H9 (cell line): Measurements from ENCODE around the gene LKAAEAR1. TPM values are rescaled to one million over a fixed set of nuclear protein-coding genes. Genes with fewer than 3 reads are reported as not detected.

Source experiments
- DNase-seq: peaks from one replicate; pipeline ENCODE4 v3.0.0-alpha.2; 2017
- H2AFZ ChIP-seq: one replicate; pipeline ENCODE4 v1.6.1; 2013; ENCODE audit warnings: mild to moderate bottlenecking, low read length, control low read depth, moderate library complexity
- H2AK5ac ChIP-seq: 2 replicates; pipeline ENCODE4 v1.6.1; 2013; ENCODE audit warnings: low read length, control low read depth, mixed read lengths; ENCODE audit not compliant: insufficient read length
- H2BK120ac ChIP-seq: one replicate; pipeline ENCODE4 v1.6.1; 2013; ENCODE audit warnings: low read depth, mild to moderate bottlenecking, low read length, control low read depth, inconsistent platforms; ENCODE audit not compliant: poor library complexity, severe bottlenecking
- H2BK12ac ChIP-seq: 2 replicates; pipeline ENCODE4 v1.6.1; 2013; ENCODE audit warnings: low read length, control low read depth, mixed read lengths, low read depth; ENCODE audit not compliant: insufficient read length
- H2BK15ac ChIP-seq: 2 replicates; pipeline ENCODE4 v1.6.1; 2013; ENCODE audit warnings: low read depth, low read length, control low read depth
- H2BK20ac ChIP-seq: one replicate; pipeline ENCODE4 v1.6.1; 2013; ENCODE audit warnings: low read depth, mild to moderate bottlenecking, low read length, control low read depth, inconsistent platforms; ENCODE audit not compliant: poor library complexity, severe bottlenecking
- H2BK5ac ChIP-seq: 2 replicates; pipeline ENCODE4 v1.6.1; 2013; ENCODE audit warnings: low read length, control low read depth, mixed read lengths; ENCODE audit not compliant: insufficient read length
- H3K14ac ChIP-seq: 2 replicates; pipeline ENCODE4 v1.6.1; 2013; ENCODE audit warnings: low read length, control low read depth; ENCODE audit not compliant: insufficient read depth
- H3K18ac ChIP-seq: 2 replicates; pipeline ENCODE4 v1.6.1; 2013; ENCODE audit warnings: low read depth, mild to moderate bottlenecking, mixed read lengths, low read length, control low read depth; ENCODE audit not compliant: insufficient read length
- H3K23ac ChIP-seq: 2 replicates; pipeline ENCODE4 v1.6.1; 2013; ENCODE audit warnings: low read length, control low read depth, mixed read lengths, low read depth; ENCODE audit not compliant: insufficient read length
- H3K23me2 ChIP-seq: 2 replicates; pipeline ENCODE4 v1.6.1; 2013; ENCODE audit warnings: low read depth, mild to moderate bottlenecking, mixed read lengths, low read length, control low read depth; ENCODE audit not compliant: insufficient read length, poor library complexity, severe bottlenecking
- H3K27ac ChIP-seq: 2 replicates; pipeline ENCODE4 v1.5.1; 2013; ENCODE audit warnings: low read length, control low read depth, mixed read lengths, low read depth; ENCODE audit not compliant: insufficient read length
- H3K27me3 ChIP-seq: 2 replicates; pipeline ENCODE4 v1.6.1; 2013; ENCODE audit warnings: low read length, control low read depth, inconsistent platforms; ENCODE audit not compliant: insufficient read depth
- H3K4ac ChIP-seq: 2 replicates; pipeline ENCODE4 v1.6.1; 2013; ENCODE audit warnings: low read depth, mild to moderate bottlenecking, control low read depth, inconsistent platforms, low read length, moderate library complexity
- H3K4me1 ChIP-seq: 2 replicates; pipeline ENCODE4 v1.6.1; 2013; ENCODE audit warnings: low read length, control low read depth, inconsistent platforms; ENCODE audit not compliant: insufficient read depth
- H3K4me2 ChIP-seq: 2 replicates; pipeline ENCODE4 v1.6.1; 2013; ENCODE audit warnings: low read length, control low read depth, mixed read lengths; ENCODE audit not compliant: insufficient read length, insufficient read depth
- H3K56ac ChIP-seq: 2 replicates; pipeline ENCODE4 v1.6.1; 2013; ENCODE audit warnings: low read depth, mild to moderate bottlenecking, mixed read lengths, low read length, control low read depth; ENCODE audit not compliant: insufficient read length
- H3K79me1 ChIP-seq: 2 replicates; pipeline ENCODE4 v1.6.1; 2013; ENCODE audit warnings: low read depth, mild to moderate bottlenecking, moderate library complexity, low read length, control low read depth, inconsistent platforms; ENCODE audit not compliant: insufficient read depth, poor library complexity, severe bottlenecking
- H3K79me2 ChIP-seq: 2 replicates; pipeline ENCODE4 v1.6.1; 2013; ENCODE audit warnings: low read length, control low read depth, inconsistent platforms; ENCODE audit not compliant: insufficient read depth
- H3K9ac ChIP-seq: 2 replicates; pipeline ENCODE4 v1.6.1; 2013; ENCODE audit warnings: low read length, control low read depth, mixed read lengths; ENCODE audit not compliant: insufficient read length; ENCODE audit errors: extremely low read depth
- H3K9me3 ChIP-seq: one replicate; pipeline ENCODE4 v1.6.1; 2013; ENCODE audit warnings: low read depth, low read length, inconsistent platforms; ENCODE audit not compliant: control insufficient read depth
- H3T11ph ChIP-seq: one replicate; pipeline ENCODE4 v1.6.1; 2013; ENCODE audit warnings: mild to moderate bottlenecking, low read length, control low read depth, inconsistent platforms
- H4K20me1 ChIP-seq: one replicate; pipeline ENCODE4 v1.6.1; 2013; ENCODE audit not compliant: control insufficient read depth, insufficient read length, insufficient read depth
- H4K5ac ChIP-seq: 2 replicates; pipeline ENCODE4 v1.6.1; 2013; ENCODE audit warnings: low read depth, mild to moderate bottlenecking, mixed read lengths, low read length, control low read depth; ENCODE audit not compliant: insufficient read length
- H4K8ac ChIP-seq: replicated peaks from 2 replicates; pipeline ENCODE4 v1.6.1; 2013; ENCODE audit warnings: low read length, control low read depth, mixed read lengths, low read depth; ENCODE audit not compliant: insufficient read length
- H4K91ac ChIP-seq: 2 replicates; pipeline ENCODE4 v1.6.1; 2013; ENCODE audit warnings: low read depth, mild to moderate bottlenecking, moderate library complexity, mixed read lengths, low read length, control low read depth; ENCODE audit not compliant: insufficient read length
- H3K27ac Mint-ChIP-seq, 3 experiments: 2 replicates in 2 of 3; 3 replicates in 1 of 3; pipeline ENCODE4 v1.8.0; 2020 to 2021; ENCODE audit warnings: mixed read lengths in 3 of 3, mild to moderate bottlenecking in 1 of 3, moderate library complexity in 1 of 3
- H3K27me3 Mint-ChIP-seq: 2 replicates; pipeline ENCODE4 v1.8.0; 2021; ENCODE audit warnings: low read depth, mild to moderate bottlenecking, moderate library complexity, mixed read lengths
- H3K36me3 Mint-ChIP-seq, 3 experiments: 2 replicates in 2 of 3; 3 replicates in 1 of 3; pipeline ENCODE4 v1.8.0; 2020 to 2021; ENCODE audit warnings: low read depth in 3 of 3, mixed read lengths in 3 of 3; ENCODE audit not compliant: insufficient read depth in 1 of 3
- H3K4me1 Mint-ChIP-seq, 2 experiments: 2 replicates each; pipeline ENCODE4 v1.8.0; 2020; ENCODE audit warnings: mixed read lengths in 2 of 2
- H3K4me3 Mint-ChIP-seq, 2 experiments: 2 replicates in 1 of 2; 3 replicates in 1 of 2; pipeline ENCODE4 v1.8.0; 2020 to 2021; ENCODE audit warnings: mild to moderate bottlenecking in 2 of 2, mixed read lengths in 2 of 2, moderate library complexity in 1 of 2
- H3K9me3 Mint-ChIP-seq, 2 experiments: 2 replicates in 1 of 2; 3 replicates in 1 of 2; pipeline ENCODE4 v1.8.0; 2020; ENCODE audit warnings: mild to moderate bottlenecking in 2 of 2, mixed read lengths in 2 of 2, moderate library complexity in 1 of 2
- CTCF ChIP-seq: fragments of 200-600 bp; sonication (generic); conservative IDR thresholded peaks from 3 replicates; pipeline ENCODE4 v1.8.0; 2021; ENCODE audit warnings: antibody characterized with exemption, mild to moderate bottlenecking
- WGBS: extraction: QIAGEN DNeasy Blood & Tissue Kit; methylation state at CpG from one replicate; pipeline ENCODE4 v1.1.7; 2013; ENCODE audit warnings: missing lambda C conversion rate, low lambda C conversion rate, mixed read lengths; ENCODE audit not compliant: insufficient read length; ENCODE audit errors: extremely low coverage; 5-methylcytosine and 5-hydroxymethylcytosine counted together
- total RNA-seq: library from RNA; stranded (reverse); gene quantifications from 2 replicates; pipeline ENCODE4 v1.2.1, GENCODE V29; 2021

LKAAEAR1 gene
- total RNA-seq, 1 experiment from 2014 or later: 0.39 TPM

- Histone ChIP-seq H2BK15ac (no peak overlapping the region), H4K20me1 (no peaks in the 10 kb centered on the region), H2BK120ac (no peak overlapping the region), H3K56ac (no peak overlapping the region), H4K5ac (no peak overlapping the region), H3K4me2 (peak overlapping the region; percentile 32), H3K79me2 (no peaks in the 10 kb centered on the region), H3K14ac (no peak overlapping the region), H4K8ac (no peak overlapping the region), H3K4ac (no peak overlapping the region), H2BK5ac (no peak overlapping the region), H3K27ac (no peak overlapping the region), H2BK20ac (no peak overlapping the region), H3K9me3 (no peaks in the 10 kb centered on the region), H3K9ac (no peak overlapping the region), H3K18ac (no peak overlapping the region), H3K4me1 (peaks cover 5% of the 10 kb centered on the region), H3K23ac (no peak overlapping the region), H2AK5ac (no peak overlapping the region), H2AFZ (no peak overlapping the region), H3K27me3 (peaks cover 13% of the 10 kb centered on the region; the same call in 1 of the 2 replicates), H3T11ph (no peak overlapping the region), H3K79me1 (no peaks in the 10 kb centered on the region), H3K23me2 (peaks cover 14% of the 10 kb centered on the region), H4K91ac (no peak overlapping the region), H2BK12ac (no peak overlapping the region)
- H3K36me3 Mint-ChIP-seq: peaks cover 0 to 11% (median 9%) of the 10 kb centered on the region in 3 experiments; a peak in 5 of 7 replicates
- no peak overlapping the region for H3K27ac Mint-ChIP-seq
- peak; percentile 89 for DNase-seq
- peaks cover 48% of the 10 kb centered on the region for H3K27me3 Mint-ChIP-seq
- peaks cover 0 to 2% of the 10 kb centered on the region in 2 experiments; a peak in 1 of 5 replicates for H3K9me3 Mint-ChIP-seq
- WGBS: no CpG with 5 or more reads among the region's 91 CpGs
- H3K4me1 Mint-ChIP-seq: peaks cover 25% of the 10 kb centered on the region in 2 experiments
- peak; percentile 84 for TF ChIP-seq CTCF
- peak overlapping the region; percentile 57 to 79 for H3K4me3 Mint-ChIP-seq
These were observed 45.5 kb downstream of the LKAAEAR1 start for GRCh38 chr20:64038565-64039292.
